SU-DHL-6 (cell line): ENCODE data around the gene SGCD.

Experiments
- H2AFZ ChIP-seq: fragments of 200-600 bp; sonication (generic); 2 replicates; pipeline ENCODE4 v1.6.1; 2014; ENCODE audit warnings: low read depth, mild to moderate bottlenecking, moderate library complexity, mixed read lengths, antibody characterized with exemption, low read length; ENCODE audit not compliant: severe bottlenecking
- H3F3A ChIP-seq: fragments of 200-600 bp; shearing (Covaris generic); 2 replicates; pipeline ENCODE4 v1.6.0; 2016; ENCODE audit warnings: antibody characterized with exemption, mild to moderate bottlenecking; ENCODE audit not compliant: insufficient read depth
- H3K27ac ChIP-seq: fragments of 200-600 bp; sonication (generic); 2 replicates; pipeline ENCODE4 v1.5.1; 2016; ENCODE audit warnings: low read depth, mild to moderate bottlenecking, low read length, moderate library complexity, mixed read lengths
- H3K27me3 ChIP-seq: fragments of 200-600 bp; sonication (generic), shearing (Covaris generic); 2 replicates; pipeline ENCODE4 v1.6.0; 2014; ENCODE audit warnings: mild to moderate bottlenecking, low read length
- H3K36me3 ChIP-seq: fragments of 200-600 bp; sonication (generic); 2 replicates; pipeline ENCODE4 v1.6.1; 2014; ENCODE audit warnings: mild to moderate bottlenecking, low read length, mixed read lengths
- H3K4me2 ChIP-seq: fragments of 300-600, 200-600 bp; shearing (Covaris generic), sonication (generic); 2 replicates; pipeline ENCODE4 v1.6.0; 2014; ENCODE audit warnings: low read length, low read depth, mild to moderate bottlenecking; ENCODE audit not compliant: poor library complexity, severe bottlenecking
- H3K4me3 ChIP-seq: fragments of 200-600 bp; sonication (generic); 2 replicates; pipeline ENCODE4 v1.5.1; 2014; ENCODE audit warnings: antibody characterized with exemption, low read length, mild to moderate bottlenecking, mixed read lengths; ENCODE audit not compliant: insufficient read depth, poor library complexity, severe bottlenecking
- H3K79me2 ChIP-seq: fragments of 200-600 bp; sonication (generic); 2 replicates; pipeline ENCODE4 v1.6.1; 2014; ENCODE audit warnings: mild to moderate bottlenecking, low read length, moderate library complexity; ENCODE audit not compliant: insufficient read depth
- H3K9ac ChIP-seq: fragments of 200-600 bp; sonication (generic); 2 replicates; pipeline ENCODE4 v1.7.0; 2014; ENCODE audit warnings: mild to moderate bottlenecking, low read length
- H3K9me2 ChIP-seq: fragments of 200-600 bp; sonication (generic); replicated peaks from 2 replicates; pipeline ENCODE4 v1.6.1; 2014; ENCODE audit warnings: low read length; ENCODE audit not compliant: insufficient read depth
- H3K9me3 ChIP-seq: fragments of 200-600 bp; sonication (generic); 2 replicates; pipeline ENCODE4 v1.6.1; 2014; ENCODE audit warnings: low read length, mixed read lengths; ENCODE audit not compliant: insufficient read depth
- H4K20me1 ChIP-seq: fragments of 200-600 bp; sonication (generic); 2 replicates; pipeline ENCODE4 v1.6.1; 2014; ENCODE audit warnings: low read depth, mild to moderate bottlenecking, antibody characterized with exemption, low read length, moderate library complexity, mixed read lengths
- CTCF ChIP-seq: fragments of 200-600 bp; sonication (generic); IDR thresholded peaks from one replicate; pipeline ENCODE4 v1.5.1; 2017; ENCODE audit warnings: antibody characterized with exemption, mild to moderate bottlenecking, low read length, moderate library complexity; ENCODE audit not compliant: insufficient read depth, poor library complexity, severe bottlenecking
- EZH2phosphoT487 ChIP-seq: fragments of 200-600 bp; sonication (generic), shearing (Covaris generic); conservative IDR thresholded peaks from 2 replicates; pipeline ENCODE4 v1.6.1; 2018; ENCODE audit warnings: mild to moderate bottlenecking, antibody characterized with exemption, low read length, moderate library complexity, mixed read lengths

The SGCD gene

GRCh38 chr5:156435101-156435500, 108.1 kb downstream of the SGCD start:
- TF ChIP-seq EZH2phosphoT487 (no peak), CTCF (no peak)
- H3K79me2 ChIP-seq = no peaks in the 10 kb centered on the region
- H3K9ac ChIP-seq = no peak overlapping the region
- H3K27ac ChIP-seq = no peak overlapping the region
- H3K27me3 ChIP-seq = no peaks in the 10 kb centered on the region
- H3K9me2 ChIP-seq = no peaks in the 10 kb centered on the region
- H3K4me3 ChIP-seq = no peak overlapping the region
- H3F3A ChIP-seq = no peaks in the 10 kb centered on the region
- no peaks in the 10 kb centered on the region for H3K9me3 ChIP-seq
- no peaks in the 10 kb centered on the region for H3K36me3 ChIP-seq
- H4K20me1 ChIP-seq = no peaks in the 10 kb centered on the region
- H2AFZ ChIP-seq = no peak overlapping the region
- H3K4me2 ChIP-seq = no peak overlapping the region

DNA sequence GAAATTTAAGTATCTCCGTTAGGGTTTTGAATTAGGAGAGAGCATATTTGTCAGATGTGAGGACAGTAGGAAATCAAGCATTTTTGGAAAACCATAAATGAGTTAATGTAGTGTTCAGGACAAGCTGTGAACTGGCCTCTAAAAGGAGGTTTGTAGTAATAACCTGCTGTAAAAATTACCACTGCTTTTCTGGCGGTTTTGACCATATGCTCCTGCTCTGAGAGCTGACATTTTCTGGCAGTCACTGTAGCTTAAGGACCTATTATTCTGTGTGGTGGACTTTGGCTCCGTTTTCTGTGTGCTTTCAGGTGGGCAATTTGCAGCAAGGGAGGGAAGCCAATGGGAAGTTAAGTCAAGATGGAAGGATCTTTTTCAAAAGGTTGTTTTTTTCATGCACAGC, 111.1 kb downstream of the SGCD start:
- Histone ChIP-seq H3K4me3 (no peak overlapping the region), H3K4me2 (no peak overlapping the region), H3F3A (no peaks in the 10 kb centered on the region), H3K27ac (no peak overlapping the region), H3K36me3 (no peaks in the 10 kb centered on the region), H3K9me3 (no peaks in the 10 kb centered on the region), H3K27me3 (no peaks in the 10 kb centered on the region), H3K9me2 (no peaks in the 10 kb centered on the region), H4K20me1 (no peaks in the 10 kb centered on the region), H3K79me2 (no peaks in the 10 kb centered on the region), H2AFZ (no peak overlapping the region), H3K9ac (no peak overlapping the region)
- no peak for TF ChIP-seq EZH2phosphoT487
- no peak for TF ChIP-seq CTCF

DNA sequence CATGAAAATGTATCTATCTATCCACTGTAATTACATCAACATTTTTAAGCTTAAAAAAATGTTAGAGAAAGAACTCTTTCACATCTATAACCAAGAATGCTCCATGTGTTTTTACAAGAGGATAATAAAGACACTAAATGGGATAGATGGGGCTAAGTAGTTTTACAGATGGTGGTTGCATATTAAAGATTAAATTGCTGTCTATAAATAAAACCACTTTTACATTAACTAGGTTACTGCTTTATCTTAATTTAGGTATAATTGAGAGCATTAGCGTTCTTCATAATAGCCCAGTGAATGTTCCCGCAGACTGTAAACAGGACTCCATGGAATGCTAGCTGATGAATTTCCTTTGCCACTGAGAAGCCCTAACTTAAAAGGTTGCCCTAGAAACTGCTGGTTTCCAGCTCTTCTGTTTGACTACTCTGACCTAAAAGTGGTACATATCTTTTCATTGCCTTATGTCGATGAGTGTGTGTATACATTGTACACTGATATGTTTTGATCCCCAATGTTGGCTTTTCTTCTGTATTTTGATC, 117.9 kb downstream of the SGCD start:
- Histone ChIP-seq H3K9me2 (no peaks in the 10 kb centered on the region), H3K4me3 (no peak overlapping the region), H3K79me2 (no peaks in the 10 kb centered on the region), H3K9ac (no peak overlapping the region), H3K36me3 (no peaks in the 10 kb centered on the region), H3K27ac (no peak overlapping the region), H3K27me3 (no peaks in the 10 kb centered on the region), H4K20me1 (no peaks in the 10 kb centered on the region), H3F3A (no peaks in the 10 kb centered on the region), H3K9me3 (no peaks in the 10 kb centered on the region), H3K4me2 (no peak overlapping the region), H2AFZ (no peak overlapping the region)
- TF ChIP-seq EZH2phosphoT487 (no peak), CTCF (no peak)
